Right hindlimb (tissue), 1 donor: ENCODE results near the gene IRF6.

ENCODE experiments used
- DNase-seq: peaks from one replicate; pipeline ENCODE4 v3.0.0-alpha.2; 2018

IRF6 gene

DNA sequence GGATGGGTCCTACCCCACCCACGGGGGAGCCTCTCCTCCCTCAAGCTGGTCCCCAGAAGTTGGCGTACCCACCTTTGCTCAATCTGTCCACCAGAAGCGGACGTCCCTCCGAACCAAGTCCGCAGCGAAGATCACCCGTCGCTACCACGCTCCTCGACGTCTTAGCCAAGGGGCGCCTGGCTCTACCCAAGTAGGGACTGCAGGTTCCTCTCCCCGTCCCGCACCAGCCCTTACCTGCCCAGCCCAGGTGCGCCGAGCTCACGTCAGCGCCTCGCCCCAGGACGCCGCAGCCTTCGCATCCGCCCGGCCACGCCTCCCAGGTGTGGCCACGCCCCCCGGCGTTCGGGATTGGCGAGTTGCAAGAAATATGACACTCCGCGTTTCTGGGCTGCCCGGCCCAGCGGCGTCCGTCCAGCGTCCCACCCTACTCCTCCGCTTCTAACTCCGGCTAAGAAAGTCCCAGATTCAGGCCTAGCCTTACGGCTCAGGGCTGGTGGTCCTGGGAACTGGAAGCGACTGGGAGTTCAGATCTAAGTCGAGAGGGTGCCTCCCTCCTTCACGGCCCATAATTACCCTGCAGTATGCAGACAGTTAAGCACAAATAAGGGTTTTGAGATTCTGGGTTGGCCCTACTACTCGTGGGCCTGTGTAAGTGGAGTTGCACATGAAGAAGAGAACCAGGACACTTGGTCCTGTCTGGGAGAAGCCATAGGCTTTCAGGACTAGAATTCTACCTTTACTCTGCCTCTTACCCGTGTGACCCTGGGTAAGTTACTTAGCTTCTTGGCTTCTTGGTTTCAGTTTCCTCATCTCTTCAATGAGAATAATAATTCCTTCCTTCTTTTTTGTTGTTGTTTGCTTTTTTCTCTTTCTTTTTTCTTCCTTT is at the start of gene IRF6:
IRF6 (minus strand) TSS at position 268 of the 886 bp plus-strand sequence. CDS start 4,729 bp downstream, outside the sequence.
- DNase-seq, result peak; percentile 80

- DNase-seq, result no peak
Measured at GRCh38 chr1:209855623-209856022, 49.7 kb upstream of the IRF6 start.

GRCh38 chr1:209855006-209855405 is 49.1 kb upstream of the IRF6 start:
- DNase-seq, result no peak

GRCh38 chr1:209854196-209854595 is 48.3 kb upstream of the IRF6 start:
- no peak for DNase-seq

DNA sequence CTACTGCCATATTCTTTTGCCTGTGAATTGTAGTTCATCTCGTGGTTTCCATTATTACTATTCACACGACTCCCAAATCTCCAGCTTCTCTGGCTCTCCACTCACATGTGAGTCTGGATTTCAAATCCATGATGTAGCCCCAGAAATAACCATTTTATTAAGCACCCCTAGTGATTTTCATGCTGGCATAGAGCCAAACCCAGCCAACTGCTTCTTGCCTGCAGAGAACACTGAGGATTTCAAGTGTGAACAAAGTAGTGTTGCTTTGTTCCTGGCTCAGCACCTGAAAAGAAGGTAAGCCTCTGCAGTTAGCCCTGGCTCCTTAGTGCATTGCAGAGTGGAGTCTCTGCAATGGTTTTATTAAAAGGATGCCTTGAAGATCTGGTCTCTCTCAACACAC is 47.7 kb upstream of the IRF6 start:
- no peak for DNase-seq

GRCh38 chr1:209850342-209850979 is 44.5 kb upstream of the IRF6 start:
- DNase-seq, result no peak

DNA sequence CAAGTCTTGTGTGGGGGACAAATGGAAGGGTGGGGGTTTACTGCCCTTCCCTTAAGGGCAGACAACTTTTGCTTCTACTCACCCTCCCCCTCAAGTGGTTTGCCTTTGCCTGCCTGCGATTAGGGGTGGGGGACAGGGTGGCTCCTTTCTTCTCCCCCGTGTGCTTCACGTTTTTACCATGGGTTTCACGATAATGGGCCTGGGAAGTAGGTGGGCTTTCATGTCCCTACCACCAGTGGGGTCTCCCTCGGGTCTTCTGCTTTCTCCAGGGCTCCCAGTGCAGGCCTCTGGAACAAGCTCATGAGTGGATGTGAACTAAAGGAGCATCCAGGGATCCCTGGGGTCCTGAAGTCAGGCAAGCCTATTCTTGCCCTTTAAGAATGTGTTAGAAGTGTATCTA is 43.4 kb upstream of the IRF6 start:
- DNase-seq, result no peak

DNA sequence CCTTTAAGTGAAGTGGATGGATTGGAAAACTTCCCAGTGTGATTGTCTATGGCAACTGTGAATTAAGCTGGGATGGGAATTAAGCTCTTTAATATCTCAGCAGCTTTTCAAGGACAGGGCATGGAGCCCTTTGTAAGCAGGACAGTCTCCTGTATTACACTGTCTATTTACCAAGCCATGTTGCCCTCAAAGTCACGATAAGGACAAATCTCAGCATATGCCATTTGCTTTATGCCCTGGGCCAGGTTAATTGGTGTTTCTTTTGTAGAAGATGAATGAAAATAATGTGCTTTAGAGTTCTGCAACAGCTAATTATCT is 39.4 kb upstream of the IRF6 start:
- DNase-seq, result no peak

- DNase-seq, result no peak
Measured at GRCh38 chr1:209844695-209845407, 38.9 kb upstream of the IRF6 start.

- DNase-seq, result no peak
Measured at GRCh38 chr1:209840611-209841010, 34.7 kb upstream of the IRF6 start.

- no peak for DNase-seq
Measured at GRCh38 chr1:209839875-209840546, 34.1 kb upstream of the IRF6 start.

DNA sequence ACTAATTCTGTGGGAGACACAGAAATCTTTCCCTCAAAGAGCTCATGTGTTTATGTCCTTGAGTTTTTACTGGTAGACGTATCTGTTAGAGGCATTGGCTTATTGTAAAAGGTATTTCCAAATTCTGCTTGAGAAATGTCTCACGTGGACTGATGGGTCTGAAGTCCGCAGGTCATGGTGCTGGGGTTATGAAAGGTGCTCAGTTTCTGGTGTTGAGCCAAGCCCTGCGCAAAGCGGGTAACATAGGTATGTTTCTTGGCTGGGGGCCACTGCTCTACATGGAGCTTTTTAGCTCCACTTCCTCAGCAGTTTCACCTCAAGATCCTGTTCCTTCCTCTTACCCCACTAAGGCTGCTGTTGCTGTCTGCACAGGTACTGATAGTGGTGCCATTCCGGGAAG is 32.6 kb upstream of the IRF6 start:
- no peak for DNase-seq

DNA sequence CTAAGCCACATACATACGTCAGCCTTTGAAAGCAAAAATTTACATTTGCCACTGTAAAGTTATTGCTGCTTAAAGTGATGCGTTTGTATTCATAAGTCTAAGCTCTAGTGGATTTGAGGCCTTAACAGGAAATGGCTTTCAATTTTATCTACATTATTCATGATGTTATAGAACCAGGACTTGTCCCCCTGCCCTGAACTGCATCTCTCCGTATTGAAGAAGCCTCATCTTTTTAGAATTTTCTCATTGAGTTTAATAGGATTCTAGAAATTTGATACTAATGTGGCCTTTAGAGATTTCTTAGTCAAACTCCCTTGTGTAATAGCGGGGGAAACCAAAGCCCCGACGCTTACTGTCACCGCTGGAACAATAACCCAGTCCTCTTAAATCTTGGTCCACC is 31.7 kb upstream of the IRF6 start:
- DNase-seq, result no peak

GRCh38 chr1:209835782-209836298 is 29.9 kb upstream of the IRF6 start:
- no peak for DNase-seq

GRCh38 chr1:209831615-209832014 is 25.7 kb upstream of the IRF6 start:
- DNase-seq, result no peak

GRCh38 chr1:209830722-209831121 is 24.8 kb upstream of the IRF6 start:
- no peak for DNase-seq

DNA sequence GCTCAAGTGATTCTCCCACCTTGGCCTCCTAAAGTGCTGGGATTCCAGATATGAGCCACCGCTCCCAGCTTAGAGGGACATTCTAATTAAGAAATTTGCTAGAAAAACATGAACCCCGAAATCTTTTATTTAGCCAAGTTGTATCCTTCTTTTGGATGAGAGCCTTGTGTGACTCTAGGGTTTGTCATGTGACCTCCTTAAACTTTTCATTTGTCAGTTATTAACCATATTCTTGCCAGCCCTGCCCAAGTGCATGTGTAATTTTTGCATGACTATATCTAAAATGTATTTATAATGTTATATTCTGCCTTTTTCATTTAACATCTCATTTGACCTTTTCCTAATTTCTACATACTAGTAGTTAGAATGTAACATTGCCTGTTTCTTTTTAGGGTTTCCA is 23.8 kb upstream of the IRF6 start:
- DNase-seq, result no peak

DNA sequence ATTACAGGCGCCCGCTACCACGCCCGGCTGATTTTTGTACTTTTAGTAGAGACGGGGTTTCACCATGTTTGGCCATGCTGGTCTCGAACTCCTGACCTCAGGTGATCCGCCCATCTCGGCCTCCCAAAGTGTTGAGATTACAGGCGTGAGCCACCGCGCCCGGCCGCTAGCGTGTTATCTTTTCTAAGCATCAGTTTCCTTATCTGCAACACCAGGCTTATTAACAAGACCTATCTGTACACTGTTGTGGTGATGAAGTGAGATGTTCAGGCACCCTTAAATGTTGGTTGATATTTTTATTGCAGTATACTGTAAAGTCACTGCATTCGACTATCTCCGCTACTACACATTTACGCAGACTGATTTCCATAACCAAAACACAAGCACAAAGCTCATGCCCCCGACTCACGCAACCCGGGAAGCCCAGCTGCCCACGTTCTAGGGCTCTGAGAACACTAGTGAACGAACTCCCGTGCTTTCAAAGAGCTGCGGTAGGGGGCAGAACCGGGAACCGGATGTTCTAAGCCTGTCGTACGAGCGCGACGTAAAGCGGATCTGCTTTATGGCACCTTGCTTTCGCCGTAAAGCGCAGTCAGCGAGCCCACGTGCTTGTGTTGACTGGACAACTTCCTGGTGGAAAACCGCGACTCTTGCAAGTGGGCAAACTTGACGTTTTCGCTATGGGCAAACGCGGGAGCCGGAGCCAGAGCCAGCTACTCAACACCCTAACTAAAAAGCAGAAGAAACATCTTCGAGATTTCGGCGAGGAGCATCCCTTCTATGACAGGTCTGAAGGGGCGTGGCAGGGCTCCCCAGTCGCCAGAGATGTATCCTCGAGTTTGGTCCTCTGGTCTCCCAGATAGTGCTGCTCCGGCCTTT is 21.7 kb upstream of the IRF6 start, which contains the start of gene UTP25:
UTP25 (plus strand) TSS at position 589 of the 879 bp plus-strand sequence; CDS start at position 681, 92 bp downstream.
- DNase-seq, result peak; percentile 95

GRCh38 chr1:209825591-209826434 is 19.9 kb upstream of the IRF6 start:
- no peak for DNase-seq

DNA sequence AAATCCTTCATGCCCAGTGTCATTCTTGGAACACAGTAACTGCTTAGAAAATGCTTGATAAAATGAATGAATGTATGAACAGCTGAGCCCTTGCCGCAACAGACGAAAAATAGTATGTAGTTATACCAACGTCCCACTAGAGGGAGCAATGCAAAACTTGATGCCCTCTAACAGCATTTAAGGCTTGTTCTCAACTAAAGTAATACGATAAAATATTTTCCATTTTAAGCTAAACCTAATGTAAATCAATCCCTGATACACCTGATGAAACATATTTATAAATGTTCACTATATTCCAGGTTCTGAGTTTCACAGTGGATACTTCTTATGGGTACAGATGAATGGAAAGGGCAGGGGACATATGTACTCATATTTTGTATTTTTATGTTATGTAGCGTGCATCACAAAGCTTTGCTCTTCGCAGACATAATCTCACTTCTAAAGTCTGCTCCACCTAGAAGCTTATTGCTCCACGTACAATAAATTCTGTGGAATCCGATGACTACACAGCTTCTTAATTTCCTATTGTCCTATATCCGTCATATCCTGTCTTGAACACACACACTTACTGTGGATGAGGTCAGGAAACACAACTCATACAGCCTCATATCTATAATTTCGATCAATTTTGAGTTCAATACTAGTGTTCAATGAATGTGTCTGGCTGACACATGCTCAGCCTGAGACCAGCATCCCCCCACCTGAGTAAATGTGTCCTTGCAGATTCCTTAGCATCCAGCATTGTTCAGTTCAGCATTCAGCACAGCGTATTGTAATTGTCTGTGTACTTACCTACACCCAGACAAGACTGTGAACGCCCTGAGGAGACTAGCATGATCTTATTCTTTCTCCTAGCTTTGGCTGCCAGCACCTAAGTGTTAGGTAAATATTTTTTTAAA is 17.4 kb upstream of the IRF6 start:
- DNase-seq, result no peak
